IPS-15b (cell line): ENCODE measurements around the gene THSD4.

Experiments
- H3K27me3 ChIP-seq: one replicate; pipeline ENCODE4 v1.6.1; 2013; ENCODE audit warnings: low read length; ENCODE audit not compliant: control insufficient read depth, insufficient read depth
- H3K36me3 ChIP-seq: one replicate; pipeline ENCODE4 v1.6.1; 2013; ENCODE audit warnings: low read length; ENCODE audit not compliant: control insufficient read depth, insufficient read depth
- H3K4me1 ChIP-seq: one replicate; pipeline ENCODE4 v1.6.1; 2013; ENCODE audit warnings: mild to moderate bottlenecking, low read length; ENCODE audit not compliant: control insufficient read depth, insufficient read depth
- H3K4me3 ChIP-seq: one replicate; pipeline ENCODE4 v1.5.1; 2013; ENCODE audit warnings: low read depth, low read length
- H3K9ac ChIP-seq: one replicate; pipeline ENCODE4 v1.6.1; 2013; ENCODE audit warnings: low read depth, mild to moderate bottlenecking, low read length
- H3K9me3 ChIP-seq: one replicate; pipeline ENCODE4 v1.6.1; 2013; ENCODE audit warnings: mild to moderate bottlenecking, low read length; ENCODE audit not compliant: control insufficient read depth, insufficient read depth

THSD4 gene

GRCh38 chr15:71737761-71738160, 622.5 kb downstream of the THSD4 start:
- Histone ChIP-seq H3K4me1 (no peaks in the 10 kb centered on the region), H3K9ac (no peak overlapping the region), H3K4me3 (no peak overlapping the region), H3K36me3 (no peaks in the 10 kb centered on the region), H3K9me3 (peaks cover 3% of the 10 kb centered on the region), H3K27me3 (peaks cover 3% of the 10 kb centered on the region)

DNA sequence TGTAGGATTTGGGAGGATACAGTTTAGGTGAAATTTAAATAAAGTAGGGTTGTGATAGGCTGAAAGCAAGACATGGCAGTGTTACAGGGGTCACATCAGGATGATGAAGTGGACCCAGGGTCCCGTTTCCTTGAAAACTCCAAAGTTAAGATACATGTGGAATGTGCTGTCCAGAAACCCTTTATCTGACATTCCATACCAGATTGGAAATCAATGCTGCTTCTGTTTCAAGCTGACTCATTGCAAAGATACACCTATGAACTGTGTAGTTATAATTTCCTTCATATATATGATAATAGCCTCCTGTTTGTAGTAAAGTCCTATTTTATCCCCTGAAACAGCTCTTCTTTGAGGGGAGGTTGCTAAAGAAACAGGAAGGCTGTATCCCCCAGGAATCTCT, 624.1 kb downstream of the THSD4 start:
- no peaks in the 10 kb centered on the region for H3K36me3 ChIP-seq
- H3K27me3 ChIP-seq: peaks cover 3% of the 10 kb centered on the region
- H3K9ac ChIP-seq: no peak overlapping the region
- H3K4me1 ChIP-seq: no peaks in the 10 kb centered on the region
- H3K9me3 ChIP-seq: peaks cover 3% of the 10 kb centered on the region
- H3K4me3 ChIP-seq: no peak overlapping the region

- Histone ChIP-seq H3K36me3 (no peaks in the 10 kb centered on the region), H3K9me3 (peaks cover 3% of the 10 kb centered on the region), H3K27me3 (no peaks in the 10 kb centered on the region), H3K4me1 (no peaks in the 10 kb centered on the region), H3K4me3 (no peak overlapping the region), H3K9ac (no peak overlapping the region)
These were observed 627.7 kb downstream of the THSD4 start for GRCh38 chr15:71742964-71743363.

- Histone ChIP-seq H3K4me1 (no peaks in the 10 kb centered on the region), H3K36me3 (no peaks in the 10 kb centered on the region), H3K27me3 (no peaks in the 10 kb centered on the region), H3K9me3 (no peaks in the 10 kb centered on the region), H3K9ac (no peak overlapping the region), H3K4me3 (no peak overlapping the region)
These were observed 628.7 kb downstream of the THSD4 start for GRCh38 chr15:71743861-71744382.

GRCh38 chr15:71746719-71747118, 631.4 kb downstream of the THSD4 start:
- no peak overlapping the region for H3K9ac ChIP-seq
- H3K27me3 ChIP-seq: no peaks in the 10 kb centered on the region
- no peaks in the 10 kb centered on the region for H3K4me1 ChIP-seq
- H3K4me3 ChIP-seq: no peak overlapping the region
- peaks cover 2% of the 10 kb centered on the region for H3K36me3 ChIP-seq
- no peaks in the 10 kb centered on the region for H3K9me3 ChIP-seq

GRCh38 chr15:71747128-71748083, 632.1 kb downstream of the THSD4 start:
- no peaks in the 10 kb centered on the region for H3K9me3 ChIP-seq
- H3K4me3 ChIP-seq: no peak overlapping the region

GRCh38 chr15:71748293-71748718, 633.0 kb downstream of the THSD4 start:
- no peaks in the 10 kb centered on the region for H3K27me3 ChIP-seq
- no peak overlapping the region for H3K9ac ChIP-seq
- H3K4me1 ChIP-seq: no peaks in the 10 kb centered on the region
- no peaks in the 10 kb centered on the region for H3K9me3 ChIP-seq
- H3K36me3 ChIP-seq: peaks cover 2% of the 10 kb centered on the region
- H3K4me3 ChIP-seq: no peak overlapping the region

More at GRCh38 chr15:71747128-71748083, 632.1 kb downstream of the THSD4 start:
- H3K4me1 ChIP-seq: no peaks in the 10 kb centered on the region
- no peaks in the 10 kb centered on the region for H3K27me3 ChIP-seq
- no peak overlapping the region for H3K9ac ChIP-seq
- peaks cover 2% of the 10 kb centered on the region for H3K36me3 ChIP-seq

- Histone ChIP-seq H3K4me3 (no peak overlapping the region), H3K4me1 (no peaks in the 10 kb centered on the region), H3K27me3 (no peaks in the 10 kb centered on the region), H3K9me3 (no peaks in the 10 kb centered on the region), H3K9ac (no peak overlapping the region), H3K36me3 (peaks cover 2% of the 10 kb centered on the region)
These were observed 634.2 kb downstream of the THSD4 start for GRCh38 chr15:71749500-71749899.

GRCh38 chr15:71752128-71752527, 636.9 kb downstream of the THSD4 start:
- no peaks in the 10 kb centered on the region for H3K9me3 ChIP-seq
- no peak overlapping the region for H3K4me3 ChIP-seq
- no peaks in the 10 kb centered on the region for H3K27me3 ChIP-seq
- H3K4me1 ChIP-seq: no peaks in the 10 kb centered on the region
- H3K36me3 ChIP-seq: peaks cover 2% of the 10 kb centered on the region
- H3K9ac ChIP-seq: no peak overlapping the region

- Histone ChIP-seq H3K27me3 (no peaks in the 10 kb centered on the region), H3K9ac (no peak overlapping the region), H3K4me3 (no peak overlapping the region), H3K4me1 (no peaks in the 10 kb centered on the region), H3K36me3 (peaks cover 2% of the 10 kb centered on the region), H3K9me3 (no peaks in the 10 kb centered on the region)
These were observed 637.5 kb downstream of the THSD4 start for GRCh38 chr15:71752604-71753289.

- no peak overlapping the region for H3K4me3 ChIP-seq
- no peak overlapping the region for H3K9ac ChIP-seq
- no peaks in the 10 kb centered on the region for H3K4me1 ChIP-seq
- peaks cover 2% of the 10 kb centered on the region for H3K36me3 ChIP-seq
- no peaks in the 10 kb centered on the region for H3K9me3 ChIP-seq
- H3K27me3 ChIP-seq: no peaks in the 10 kb centered on the region
These were observed 638.1 kb downstream of the THSD4 start for GRCh38 chr15:71753346-71753745.
